Parathyroid adenoma (tissue), 2 donors: ENCODE measurements around the gene TMEM250.

Source experiments
- H2AFZ ChIP-seq: fragments of 300-600 bp; sonication (generic); one replicate; pipeline ENCODE4 v1.7.0; 2017; ENCODE audit warnings: antibody characterized with exemption, mild to moderate bottlenecking
- H3K27ac ChIP-seq: fragments of 300-600 bp; sonication (generic); one replicate; pipeline ENCODE4 v1.7.0; 2017
- H3K27me3 ChIP-seq: fragments of 300-600 bp; sonication (generic); one replicate; pipeline ENCODE4 v1.7.0; 2017; ENCODE audit warnings: low read length; ENCODE audit not compliant: control insufficient read depth, insufficient read depth
- H3K36me3 ChIP-seq: fragments of 300-600 bp; sonication (generic); one replicate; pipeline ENCODE4 v1.7.0; 2017; ENCODE audit warnings: low read length; ENCODE audit not compliant: control insufficient read depth, insufficient read depth
- H3K4me1 ChIP-seq: fragments of 300-600 bp; sonication (generic); one replicate; pipeline ENCODE4 v1.7.0; 2017; ENCODE audit warnings: control low read depth
- H3K4me2 ChIP-seq: fragments of 300-600 bp; sonication (generic); one replicate; pipeline ENCODE4 v1.7.0; 2017; ENCODE audit warnings: low read length
- H3K4me3 ChIP-seq: fragments of 300-600 bp; sonication (generic); one replicate; pipeline ENCODE4 v1.7.0; 2017; ENCODE audit warnings: low read depth, low read length
- H3K79me2 ChIP-seq: fragments of 300-600 bp; sonication (generic); one replicate; pipeline ENCODE4 v1.7.0; 2017; ENCODE audit warnings: control low read depth
- H3K9ac ChIP-seq: fragments of 300-600 bp; sonication (generic); one replicate; pipeline ENCODE4 v1.7.0; 2017; ENCODE audit warnings: mild to moderate bottlenecking
- H3K9me3 ChIP-seq: fragments of 300-600 bp; sonication (generic); one replicate; pipeline ENCODE4 v1.7.0; 2017; ENCODE audit warnings: low read length; ENCODE audit not compliant: control insufficient read depth
- CTCF ChIP-seq: fragments of 300-600 bp; sonication (generic); IDR thresholded peaks from one replicate; pipeline ENCODE4 v1.7.0; 2017; ENCODE audit warnings: antibody characterized with exemption, mild to moderate bottlenecking
- donor health status: primary hyperparathyroidism.

TMEM250 gene

DNA sequence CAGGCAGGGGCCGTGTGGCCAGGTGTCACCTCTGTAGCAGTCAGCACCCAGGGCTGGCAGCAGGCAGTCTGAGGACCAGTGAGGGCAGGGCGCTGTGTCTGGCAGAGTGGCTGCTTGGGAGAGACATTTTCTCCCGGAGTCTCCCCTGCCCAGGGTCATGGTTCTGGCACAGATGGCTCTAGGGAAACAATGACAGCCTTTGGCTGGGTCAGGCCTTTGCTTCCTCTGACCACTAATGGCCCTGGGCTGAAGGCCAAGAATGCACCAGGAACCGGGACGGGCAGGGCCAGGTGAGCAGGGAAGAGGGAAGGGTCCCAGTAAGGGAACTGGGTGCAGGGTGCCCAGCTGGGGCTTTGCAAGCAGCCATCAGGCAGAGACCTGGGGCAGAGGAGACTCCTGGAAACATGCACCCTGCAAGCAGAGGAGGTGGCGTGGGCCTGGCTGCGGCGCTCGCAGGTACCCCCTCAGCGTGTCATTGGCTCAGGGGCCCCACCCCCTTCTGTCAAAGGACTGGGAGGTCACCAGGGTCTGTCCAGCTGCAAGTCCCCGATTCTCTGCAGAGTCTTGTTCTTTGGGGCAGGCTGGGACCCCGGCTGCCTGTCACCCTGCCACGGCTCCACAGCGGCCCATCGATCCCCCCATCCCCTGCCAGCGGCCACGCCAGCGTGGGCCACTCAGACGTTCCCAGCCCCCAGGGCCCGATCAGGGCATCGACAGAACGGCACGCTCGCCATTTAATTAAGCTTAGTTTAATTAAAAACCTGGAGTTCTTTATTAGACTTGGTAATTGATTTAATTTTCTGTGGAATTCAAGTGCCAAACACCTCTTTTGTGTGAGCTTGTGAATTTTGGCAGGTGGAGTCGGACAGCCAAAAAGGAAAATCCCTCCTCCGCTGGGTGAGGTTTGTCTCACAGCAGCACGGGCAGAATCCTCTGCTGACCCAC, 18.9 kb upstream of the TMEM250 start:
- H3K4me3 ChIP-seq = no peak overlapping the region
- H3K36me3 ChIP-seq = no peaks in the 10 kb centered on the region
- no peak overlapping the region for H3K27ac ChIP-seq
- H2AFZ ChIP-seq = no peak overlapping the region
- no peak for TF ChIP-seq CTCF
- no peaks in the 10 kb centered on the region for H3K9me3 ChIP-seq
- no peak overlapping the region for H3K9ac ChIP-seq
- H3K4me1 ChIP-seq = no peaks in the 10 kb centered on the region
- H3K79me2 ChIP-seq = no peaks in the 10 kb centered on the region
- H3K4me2 ChIP-seq = no peak overlapping the region
- peaks cover 4% of the 10 kb centered on the region for H3K27me3 ChIP-seq

- no peak overlapping the region for H3K27ac ChIP-seq
- H3K4me3 ChIP-seq = no peak overlapping the region
- H3K4me2 ChIP-seq = no peak overlapping the region
- H2AFZ ChIP-seq = no peak overlapping the region
- no peak overlapping the region for H3K9ac ChIP-seq
- H3K9me3 ChIP-seq = no peaks in the 10 kb centered on the region
- H3K27me3 ChIP-seq = peaks cover 4% of the 10 kb centered on the region
- H3K36me3 ChIP-seq = no peaks in the 10 kb centered on the region
- no peaks in the 10 kb centered on the region for H3K4me1 ChIP-seq
- no peaks in the 10 kb centered on the region for H3K79me2 ChIP-seq
- TF ChIP-seq CTCF = no peak
Observed at GRCh38 chr9:136136127-136136925, 17.7 kb upstream of the TMEM250 start.

GRCh38 chr9:136135326-136136126, 16.9 kb upstream of the TMEM250 start:
- no peaks in the 10 kb centered on the region for H3K79me2 ChIP-seq
- no peak overlapping the region for H3K27ac ChIP-seq
- no peak for TF ChIP-seq CTCF
- H3K4me1 ChIP-seq = no peaks in the 10 kb centered on the region
- H3K4me3 ChIP-seq = no peak overlapping the region
- peaks cover 4% of the 10 kb centered on the region for H3K27me3 ChIP-seq
- no peak overlapping the region for H2AFZ ChIP-seq
- H3K4me2 ChIP-seq = no peak overlapping the region
- H3K9ac ChIP-seq = no peak overlapping the region
- no peaks in the 10 kb centered on the region for H3K36me3 ChIP-seq
- no peaks in the 10 kb centered on the region for H3K9me3 ChIP-seq

DNA sequence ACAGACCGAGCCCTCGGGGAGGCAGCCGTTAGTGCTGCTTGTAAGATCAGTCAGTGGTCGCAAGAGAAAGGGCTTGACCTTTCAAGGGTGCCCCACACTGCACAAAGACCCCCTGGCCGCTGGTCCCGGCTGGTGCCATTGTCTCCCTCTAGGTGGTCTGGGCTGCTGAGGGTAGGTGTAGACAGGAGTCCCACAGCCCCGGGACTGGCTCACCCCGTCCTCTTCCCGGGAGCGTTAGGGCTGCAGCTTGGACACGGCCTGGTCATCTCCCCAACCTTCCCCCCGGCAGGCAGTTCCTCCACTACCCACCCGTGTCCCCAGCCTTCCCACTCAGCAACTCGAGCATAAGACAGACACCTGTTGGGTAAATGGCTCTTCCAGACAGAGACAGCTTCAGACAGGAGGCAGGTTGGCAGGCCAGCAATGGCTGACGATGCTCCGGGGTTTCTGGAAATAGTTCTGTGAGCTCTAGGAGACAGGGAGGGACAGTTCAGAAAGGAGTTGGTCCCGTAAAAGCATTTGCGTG, 15.3 kb upstream of the TMEM250 start:
- no peak for TF ChIP-seq CTCF
- Histone ChIP-seq H3K27ac (no peak overlapping the region), H2AFZ (no peak overlapping the region), H3K9ac (no peak overlapping the region), H3K27me3 (peaks cover 4% of the 10 kb centered on the region), H3K4me2 (no peak overlapping the region), H3K4me3 (no peak overlapping the region), H3K9me3 (no peaks in the 10 kb centered on the region), H3K4me1 (no peaks in the 10 kb centered on the region), H3K36me3 (no peaks in the 10 kb centered on the region), H3K79me2 (no peaks in the 10 kb centered on the region)
